Transverse colon (tissue), 3 donors: Measurements from ENCODE around the gene CHFR.

Experiments
- POLR2A ChIP-seq: fragments of 450-650 bp; IDR thresholded peaks from one replicate; pipeline ENCODE4 v1.6.1; 2016; ENCODE audit warnings: antibody characterized with exemption, mild to moderate bottlenecking, moderate library complexity
- TF ChIP-seq, protein P1 (sequence below), 5 experiments: fragments of 200-600 bp in 3 of 5; fragments of 450-650 bp in 2 of 5; sonication (generic) in 3 of 5; IDR thresholded peaks; 1 replicate in 2 of 5; 2 replicates in 3 of 5; pipeline ENCODE4 v1.5.1; 2016 to 2017; ENCODE audit warnings: antibody characterized with exemption in 5 of 5, inconsistent platforms in 3 of 5, mild to moderate bottlenecking in 2 of 5, moderate library complexity in 1 of 5

DNA sequence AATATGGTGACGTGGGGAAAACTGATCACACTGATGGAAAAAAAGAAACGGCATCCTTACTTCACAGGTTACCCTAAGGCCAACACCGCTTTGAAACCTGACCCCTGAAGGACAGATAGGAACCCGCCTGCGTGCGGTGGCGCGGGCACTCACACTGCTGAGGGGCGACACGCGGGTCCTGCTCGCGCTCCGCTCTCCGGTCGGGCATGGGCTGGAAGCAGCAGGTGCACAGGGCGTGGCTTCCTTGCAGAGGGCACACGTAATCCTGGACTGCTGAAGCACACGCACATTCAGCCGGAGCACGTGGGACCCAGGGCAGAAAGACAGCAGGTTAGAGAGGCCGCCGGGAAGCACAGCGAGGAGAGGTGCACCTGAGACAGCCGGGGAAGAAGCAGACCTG lies 35.9 kb downstream of the CHFR start:
- TF ChIP-seq, protein P1, sequence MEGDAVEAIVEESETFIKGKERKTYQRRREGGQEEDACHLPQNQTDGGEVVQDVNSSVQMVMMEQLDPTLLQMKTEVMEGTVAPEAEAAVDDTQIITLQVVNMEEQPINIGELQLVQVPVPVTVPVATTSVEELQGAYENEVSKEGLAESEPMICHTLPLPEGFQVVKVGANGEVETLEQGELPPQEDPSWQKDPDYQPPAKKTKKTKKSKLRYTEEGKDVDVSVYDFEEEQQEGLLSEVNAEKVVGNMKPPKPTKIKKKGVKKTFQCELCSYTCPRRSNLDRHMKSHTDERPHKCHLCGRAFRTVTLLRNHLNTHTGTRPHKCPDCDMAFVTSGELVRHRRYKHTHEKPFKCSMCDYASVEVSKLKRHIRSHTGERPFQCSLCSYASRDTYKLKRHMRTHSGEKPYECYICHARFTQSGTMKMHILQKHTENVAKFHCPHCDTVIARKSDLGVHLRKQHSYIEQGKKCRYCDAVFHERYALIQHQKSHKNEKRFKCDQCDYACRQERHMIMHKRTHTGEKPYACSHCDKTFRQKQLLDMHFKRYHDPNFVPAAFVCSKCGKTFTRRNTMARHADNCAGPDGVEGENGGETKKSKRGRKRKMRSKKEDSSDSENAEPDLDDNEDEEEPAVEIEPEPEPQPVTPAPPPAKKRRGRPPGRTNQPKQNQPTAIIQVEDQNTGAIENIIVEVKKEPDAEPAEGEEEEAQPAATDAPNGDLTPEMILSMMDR (IDR thresholded peaks at IDR 0.05), result no peak
- TF ChIP-seq POLR2A, result no peak
